CD4-positive, alpha-beta T cell treated with Interleukin-4 for 4 hours (primary cell): Measurements from ENCODE around the gene SPNS2.

Experiments
- DNase-seq: peaks from one replicate; pipeline ENCODE4 v3.0.0-alpha.2; 2020

The SPNS2 gene

DNA sequence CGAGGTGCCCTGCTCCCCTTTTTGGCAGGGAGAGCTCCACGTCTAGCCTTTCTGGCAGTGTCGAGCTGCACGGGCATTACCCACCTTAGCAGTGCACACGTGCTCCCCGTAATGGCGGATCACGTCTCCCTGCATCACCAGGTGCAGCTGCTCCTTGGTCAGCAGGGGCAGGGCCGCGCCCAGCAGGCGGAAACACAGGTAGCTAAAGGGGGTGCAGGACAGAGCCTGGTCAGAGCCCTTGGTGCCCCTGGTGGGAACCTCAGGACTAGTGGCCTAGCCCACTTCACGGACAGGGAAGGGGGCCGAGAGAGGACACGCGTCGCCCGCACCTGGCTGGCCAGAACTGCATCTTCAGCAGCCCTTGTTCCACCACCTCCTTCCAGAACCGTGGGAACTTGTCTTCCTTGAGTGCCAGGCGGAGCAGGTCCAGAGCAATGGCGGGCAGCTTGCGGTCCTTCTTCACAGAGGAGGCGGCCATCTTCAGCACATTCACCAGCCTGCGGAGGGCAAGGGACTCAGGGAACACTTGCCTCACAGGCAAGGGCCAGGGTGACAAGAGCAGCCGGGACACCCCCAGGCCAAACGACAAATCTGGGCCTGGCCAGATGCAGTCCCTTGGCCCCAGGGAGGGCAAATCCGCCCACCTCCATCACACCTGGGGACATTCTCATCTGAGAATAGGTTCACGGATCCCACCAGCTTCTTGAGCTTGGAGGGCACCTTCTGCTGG lies 53.3 kb downstream of the SPNS2 start:
- no peak for DNase-seq

DNA sequence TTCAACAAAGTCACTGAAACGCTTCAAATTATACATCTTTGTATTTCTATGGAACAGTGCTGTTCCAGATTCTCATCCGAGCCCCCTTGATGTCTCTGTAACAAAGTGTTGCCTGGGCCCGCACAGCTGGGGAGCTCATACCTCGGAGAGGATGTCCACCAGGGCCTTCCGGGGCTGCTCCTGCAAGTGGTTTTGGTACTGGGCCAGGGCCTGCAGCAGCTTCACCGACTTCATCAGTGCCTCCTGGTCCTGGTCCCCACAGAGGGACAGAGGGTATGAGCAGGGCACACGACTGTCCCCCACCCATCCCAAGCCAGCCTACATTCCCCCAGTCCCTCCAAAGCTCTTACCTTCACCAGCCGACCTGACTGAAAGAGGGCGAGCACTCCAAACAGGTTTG lies 55.0 kb downstream of the SPNS2 start:
- no peak for DNase-seq

DNA sequence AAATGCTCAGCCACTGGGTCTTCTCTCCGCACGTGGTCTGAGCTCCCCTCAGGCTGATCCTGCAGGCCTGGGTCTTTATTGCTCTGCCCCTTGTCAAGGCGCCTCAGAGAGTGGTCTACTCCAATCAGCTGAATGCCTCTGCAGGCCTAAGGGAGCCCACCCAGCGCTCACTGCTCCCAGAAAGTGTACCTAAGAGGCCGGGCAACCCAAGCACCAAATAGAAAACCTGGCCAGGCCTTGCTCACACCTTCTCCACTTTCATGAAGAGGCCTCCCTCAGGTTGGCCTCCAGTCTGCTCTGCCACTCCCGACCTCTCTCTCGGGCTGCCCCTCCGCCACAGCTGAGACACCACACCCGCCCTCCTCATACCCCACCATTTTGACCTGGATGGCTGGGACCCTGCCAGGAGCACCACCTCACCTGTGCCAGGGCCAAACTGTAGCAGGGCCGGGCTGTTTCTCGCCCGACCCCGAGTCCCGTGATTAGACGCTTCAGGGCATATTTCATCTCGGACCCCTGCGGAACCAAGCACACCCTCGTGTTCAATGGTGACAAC lies 55.8 kb downstream of the SPNS2 start:
- DNase-seq: no peak

DNA sequence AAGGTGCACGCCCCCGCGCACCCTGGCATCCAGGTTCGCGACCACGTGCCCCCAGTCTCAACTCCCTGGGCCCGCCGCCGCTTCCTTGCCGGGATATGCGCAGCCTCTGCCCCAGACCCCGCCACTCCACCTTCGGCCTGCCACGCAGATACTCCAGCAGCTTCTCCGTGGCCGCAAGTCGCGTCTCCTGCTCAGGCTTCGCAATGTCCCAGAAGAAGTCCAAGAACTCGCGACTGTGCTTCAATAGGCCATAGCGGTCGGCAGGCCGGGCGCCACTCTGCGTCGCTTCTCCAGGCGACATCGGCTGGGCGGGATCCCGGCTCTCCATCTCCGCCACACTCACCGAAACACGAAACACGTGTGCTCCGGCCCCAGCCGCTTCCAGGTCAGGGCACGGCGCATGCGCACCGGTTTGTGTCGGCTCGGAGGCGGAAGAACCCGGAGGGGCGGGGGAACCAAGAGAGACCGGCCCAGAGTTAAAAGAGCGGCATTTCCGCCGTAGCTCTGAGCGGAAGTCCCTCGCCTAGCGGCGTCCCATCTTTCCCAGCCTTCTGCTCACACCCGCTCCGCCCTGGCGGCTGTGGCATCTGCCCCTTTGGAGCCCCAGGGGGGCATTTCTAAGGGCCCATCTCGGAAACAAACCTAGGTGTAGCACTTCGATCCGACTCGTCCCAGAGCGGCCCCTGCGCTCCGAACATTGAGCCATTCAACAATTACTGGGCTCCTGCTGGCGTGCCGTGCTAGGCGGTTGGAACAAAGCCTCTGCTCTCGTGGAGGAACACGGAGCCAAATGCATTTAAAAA lies 56.5 kb downstream of the SPNS2 start, which contains the start of gene MYBBP1A:
TSS of gene MYBBP1A (minus strand) at position 388 of the 803 bp plus-strand sequence. CDS start at position 328, 60 bp downstream.
- peak; percentile 95 for DNase-seq

DNA sequence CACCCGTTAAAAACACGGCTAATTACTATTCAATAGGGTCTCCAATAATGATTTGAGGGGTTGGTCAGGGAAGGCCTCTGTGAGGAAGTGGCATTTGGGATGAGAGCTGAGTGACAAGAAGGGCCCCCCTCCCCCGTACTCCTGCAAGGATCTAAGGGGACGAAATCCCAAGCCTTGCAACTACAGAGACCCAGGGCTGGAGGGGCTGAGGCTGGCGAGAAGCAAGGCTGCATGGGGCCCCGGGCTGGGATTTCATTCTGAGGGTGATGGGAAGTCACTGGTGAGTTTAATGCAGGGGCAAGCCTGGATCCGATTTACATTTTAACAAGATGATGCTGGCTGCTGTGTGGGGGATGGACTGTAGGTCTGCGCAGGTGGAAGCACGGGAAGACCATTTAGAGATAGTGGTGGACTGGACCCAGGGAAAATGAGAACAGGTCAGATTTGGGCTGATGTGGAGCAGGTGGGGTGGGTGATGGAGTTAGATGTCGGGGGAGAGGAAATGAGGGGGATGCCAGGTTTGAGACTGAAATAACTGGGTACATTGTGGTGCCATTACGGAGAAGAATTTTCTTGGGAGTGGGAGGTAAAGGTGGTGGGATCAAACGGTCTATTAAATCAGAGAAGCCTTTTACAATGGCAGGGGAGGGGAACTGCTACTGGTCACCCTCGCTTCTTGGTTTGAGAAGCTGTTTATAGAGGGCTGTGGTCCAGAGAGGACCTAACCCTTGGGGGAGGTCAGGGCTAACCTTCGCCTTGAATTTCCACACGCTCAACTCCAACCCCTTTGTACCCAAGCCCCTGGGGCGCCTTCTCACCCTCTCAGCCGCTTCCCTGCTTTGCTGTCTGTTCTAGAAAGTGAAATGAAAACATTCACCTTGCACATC lies 57.4 kb downstream of the SPNS2 start:
- no peak for DNase-seq

DNA sequence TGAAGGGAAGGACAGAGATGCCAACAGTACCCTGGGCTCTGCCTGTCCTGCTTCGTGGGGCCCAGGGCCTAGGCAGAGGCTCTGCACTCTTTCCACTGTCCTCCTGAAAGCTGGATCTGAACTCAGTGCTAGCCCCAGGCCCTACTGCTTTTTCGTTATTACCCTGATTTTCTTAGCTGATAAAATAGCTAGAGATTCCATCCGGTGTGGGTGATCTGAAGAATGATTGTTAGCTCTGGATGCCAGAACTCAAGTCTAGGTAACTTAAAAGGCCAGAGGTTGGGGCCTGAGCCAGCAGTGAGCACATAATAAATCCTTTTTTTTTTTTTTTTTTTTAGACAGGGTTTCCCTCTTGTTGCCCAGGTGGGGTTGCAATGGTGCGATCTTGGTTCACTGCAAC lies 58.3 kb downstream of the SPNS2 start:
- no peak for DNase-seq

DNA sequence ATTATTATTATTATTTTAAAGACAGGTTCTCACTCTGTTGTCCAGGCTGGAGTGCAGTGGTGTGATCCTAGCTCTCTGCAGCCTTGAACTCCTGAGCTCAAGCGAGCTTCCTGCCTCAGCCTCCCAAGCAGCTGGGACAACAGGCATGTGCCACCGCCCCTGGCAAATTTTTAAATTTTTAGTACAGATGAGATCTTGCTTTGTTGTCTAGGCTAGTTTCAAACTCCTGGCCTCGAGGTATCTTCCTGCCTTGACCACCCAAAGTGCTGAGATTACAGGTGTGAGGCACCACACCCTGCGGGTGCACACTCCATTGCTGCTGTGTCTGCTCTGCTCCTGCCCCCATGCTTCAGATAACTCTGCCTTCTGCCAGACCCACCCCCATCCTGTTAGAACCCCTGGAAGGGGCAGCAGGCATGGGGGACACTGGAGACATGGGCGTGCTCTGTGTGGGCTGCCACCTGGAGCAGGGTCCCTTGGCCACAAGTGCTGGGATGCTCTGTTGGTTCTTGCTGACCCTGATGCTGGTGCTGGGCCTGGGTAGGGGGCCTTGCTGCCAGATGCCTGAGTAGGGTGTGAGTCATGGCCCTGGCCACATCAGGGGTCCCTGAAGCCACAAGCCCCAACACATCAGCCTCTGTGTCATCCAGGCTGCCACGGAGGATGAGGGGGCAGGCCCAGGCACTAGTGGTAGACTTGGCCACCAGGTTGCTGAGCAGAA lies 59.1 kb downstream of the SPNS2 start:
- no peak for DNase-seq

DNA sequence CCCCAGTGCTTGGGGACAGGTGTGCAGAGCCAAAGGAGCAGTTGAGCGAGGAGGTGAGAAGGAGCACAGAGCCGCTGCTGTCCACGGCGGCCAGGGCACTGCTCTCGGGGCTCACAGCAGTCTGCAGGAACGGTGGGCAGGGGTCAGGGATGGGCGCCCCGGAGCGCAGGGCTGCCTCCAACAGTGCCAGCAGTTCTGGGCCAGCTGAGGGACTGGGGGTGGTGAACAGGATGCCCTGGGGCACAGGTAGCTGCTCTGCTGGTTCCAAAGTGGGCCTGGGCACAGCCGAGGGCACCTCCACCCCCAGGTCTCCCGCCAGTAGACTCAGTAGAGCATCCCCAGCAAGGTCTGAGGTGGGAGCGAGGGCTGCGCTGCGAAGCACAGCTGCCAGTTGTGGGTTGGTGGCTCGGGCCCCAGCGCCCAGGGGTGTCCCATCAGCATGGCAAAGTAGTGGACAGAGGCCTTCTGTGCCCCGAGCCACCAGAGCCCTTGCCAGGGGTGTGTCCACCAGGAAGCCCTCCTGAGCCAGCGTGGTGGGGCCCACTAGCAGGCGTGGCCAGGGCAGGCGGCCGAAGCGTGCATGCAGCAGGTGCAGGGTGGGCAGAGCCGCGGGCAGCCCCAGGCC lies 59.8 kb downstream of the SPNS2 start:
- DNase-seq: no peak

DNA sequence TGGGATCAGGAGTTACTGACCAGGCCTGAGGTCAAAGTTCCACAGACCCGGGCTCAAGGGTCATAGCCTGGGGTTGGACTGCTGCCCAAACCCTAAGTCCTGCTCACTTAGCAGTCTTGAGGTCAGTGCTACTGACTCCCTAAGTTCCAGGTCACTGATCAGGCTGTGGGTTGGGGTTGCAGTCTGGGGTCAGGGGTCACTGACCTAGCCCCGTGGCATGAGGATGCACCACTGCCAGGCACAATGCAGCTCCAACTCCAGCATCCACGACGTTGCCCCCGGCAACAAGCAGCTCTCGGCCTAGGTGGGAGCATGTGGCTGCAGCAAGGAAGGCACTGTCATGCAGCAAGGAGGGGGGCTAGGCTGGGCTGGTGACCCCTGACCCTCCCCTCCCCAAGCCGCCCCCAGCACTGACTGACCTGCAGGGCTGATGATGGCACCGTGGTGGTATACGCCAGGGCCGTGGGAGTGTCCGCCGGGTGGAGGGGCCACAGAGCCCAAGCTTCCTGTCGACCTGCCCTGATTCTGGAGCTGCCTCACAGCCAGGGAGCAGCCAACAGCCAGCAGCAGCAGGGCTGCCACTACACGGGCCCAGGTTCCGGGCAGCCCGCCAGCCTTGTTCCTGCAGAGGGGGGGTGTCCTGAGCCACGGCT lies 60.6 kb downstream of the SPNS2 start:
- no peak for DNase-seq

DNA sequence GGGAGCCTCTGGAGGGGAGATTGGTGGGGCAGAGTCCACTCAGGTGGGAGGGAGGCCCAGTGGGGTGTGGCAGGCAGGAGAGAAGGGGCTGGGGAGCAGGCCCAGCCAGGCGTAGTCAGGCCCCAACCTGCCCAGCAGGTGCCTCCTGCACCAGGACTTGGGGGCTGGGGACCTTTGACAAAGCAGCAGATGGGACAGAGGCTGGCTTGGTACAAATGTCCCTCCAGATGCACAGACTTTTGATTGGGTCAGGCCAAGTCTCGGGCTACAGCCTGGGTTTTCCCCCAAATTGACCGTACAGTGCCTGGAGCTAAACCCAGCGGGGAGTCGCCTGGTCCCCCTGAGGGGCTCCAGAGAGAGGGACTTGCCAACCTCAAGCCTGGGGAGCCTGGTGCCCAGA lies 61.3 kb downstream of the SPNS2 start:
- no peak for DNase-seq

DNA sequence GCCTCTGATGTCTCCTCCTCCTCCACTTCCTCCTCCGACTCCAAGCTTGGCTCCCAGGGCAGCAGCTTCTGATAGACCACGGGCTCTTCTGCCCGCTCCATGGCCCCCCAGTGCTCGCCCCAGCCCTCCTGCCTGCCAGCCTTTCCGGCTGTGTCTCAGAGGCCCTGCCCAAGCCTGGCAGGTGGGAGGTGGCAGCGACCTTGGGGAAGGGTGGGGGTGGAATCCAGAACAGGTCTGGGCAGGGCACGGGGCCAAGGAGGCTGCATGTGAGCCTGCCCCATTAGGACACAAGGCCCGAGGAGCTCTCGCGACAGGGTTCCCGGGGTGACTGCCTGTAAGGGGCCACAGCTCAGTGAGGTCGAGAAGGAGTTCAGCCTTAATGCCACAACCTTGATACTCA lies 61.7 kb downstream of the SPNS2 start, which contains the start of gene GGT6:
TSS of gene GGT6 (minus strand) at position 157 of the 400 bp plus-strand sequence. CDS start at position 101, 56 bp downstream.
- DNase-seq: no peak

DNA sequence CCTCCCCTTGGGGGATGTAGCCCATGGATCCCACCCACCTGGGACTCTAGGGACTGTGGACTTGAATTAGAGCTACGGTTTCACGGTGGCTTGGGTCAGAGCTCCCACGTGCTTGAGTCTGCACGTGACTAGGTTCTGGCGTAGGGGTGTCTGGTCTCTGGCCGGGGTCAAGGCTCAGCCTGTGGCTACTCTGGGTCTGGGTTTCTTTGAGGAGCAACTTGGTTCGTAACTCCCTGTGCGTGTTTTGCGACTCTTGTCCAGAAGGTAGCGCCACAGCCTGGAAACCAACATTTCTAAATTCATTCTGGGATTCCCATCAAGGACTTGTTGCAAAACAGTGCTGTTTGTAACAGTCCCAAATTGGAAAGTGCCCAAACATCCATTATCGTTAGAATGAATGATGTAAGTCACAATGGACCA lies 62.2 kb downstream of the SPNS2 start:
- no peak for DNase-seq

DNA sequence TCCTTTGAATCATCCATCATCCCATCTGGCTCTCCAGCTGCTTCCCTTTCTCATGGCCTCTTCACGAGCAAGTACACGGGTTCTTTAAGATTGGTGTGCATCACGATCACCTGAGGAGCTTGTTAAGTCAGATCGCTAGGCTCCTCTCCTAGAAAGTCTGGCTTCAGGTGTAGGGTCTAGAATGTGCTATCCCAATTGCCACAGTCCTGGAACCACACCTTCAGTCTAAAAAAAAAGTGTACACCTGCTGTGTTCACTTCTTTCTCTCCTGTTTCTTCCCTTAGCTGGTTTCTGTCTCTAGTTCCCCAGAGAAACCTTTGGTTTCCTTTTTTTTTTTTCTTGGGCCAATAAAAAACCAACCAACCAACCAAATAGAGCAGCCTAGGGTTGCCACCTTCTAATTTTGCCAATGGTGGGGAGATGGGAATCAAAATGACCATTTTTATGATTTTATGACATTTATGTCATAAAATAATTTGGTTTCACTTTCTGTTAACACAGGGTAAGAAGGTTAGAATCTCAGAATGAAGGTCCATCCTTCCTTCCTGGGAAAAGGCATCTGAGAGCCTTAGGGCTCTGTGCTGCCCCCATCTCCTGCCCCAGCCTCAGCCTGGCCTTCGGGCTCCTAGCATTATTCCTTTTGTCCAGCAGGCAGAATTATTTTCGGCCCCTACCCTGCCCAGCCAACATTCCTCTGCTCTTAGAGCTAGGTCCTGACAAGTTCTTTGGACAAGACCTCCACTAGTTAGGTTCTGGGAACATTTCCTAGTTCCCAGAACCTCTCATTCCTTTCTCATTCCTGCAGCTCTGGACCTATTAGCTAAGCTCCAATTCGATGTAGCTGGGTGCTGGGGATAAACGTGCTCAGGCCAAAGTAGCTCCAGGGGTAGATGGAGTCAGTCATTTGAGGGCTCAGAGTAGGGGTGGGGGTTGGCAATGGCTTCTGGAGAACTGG lies 63.6 kb downstream of the SPNS2 start:
- DNase-seq: no peak

DNA sequence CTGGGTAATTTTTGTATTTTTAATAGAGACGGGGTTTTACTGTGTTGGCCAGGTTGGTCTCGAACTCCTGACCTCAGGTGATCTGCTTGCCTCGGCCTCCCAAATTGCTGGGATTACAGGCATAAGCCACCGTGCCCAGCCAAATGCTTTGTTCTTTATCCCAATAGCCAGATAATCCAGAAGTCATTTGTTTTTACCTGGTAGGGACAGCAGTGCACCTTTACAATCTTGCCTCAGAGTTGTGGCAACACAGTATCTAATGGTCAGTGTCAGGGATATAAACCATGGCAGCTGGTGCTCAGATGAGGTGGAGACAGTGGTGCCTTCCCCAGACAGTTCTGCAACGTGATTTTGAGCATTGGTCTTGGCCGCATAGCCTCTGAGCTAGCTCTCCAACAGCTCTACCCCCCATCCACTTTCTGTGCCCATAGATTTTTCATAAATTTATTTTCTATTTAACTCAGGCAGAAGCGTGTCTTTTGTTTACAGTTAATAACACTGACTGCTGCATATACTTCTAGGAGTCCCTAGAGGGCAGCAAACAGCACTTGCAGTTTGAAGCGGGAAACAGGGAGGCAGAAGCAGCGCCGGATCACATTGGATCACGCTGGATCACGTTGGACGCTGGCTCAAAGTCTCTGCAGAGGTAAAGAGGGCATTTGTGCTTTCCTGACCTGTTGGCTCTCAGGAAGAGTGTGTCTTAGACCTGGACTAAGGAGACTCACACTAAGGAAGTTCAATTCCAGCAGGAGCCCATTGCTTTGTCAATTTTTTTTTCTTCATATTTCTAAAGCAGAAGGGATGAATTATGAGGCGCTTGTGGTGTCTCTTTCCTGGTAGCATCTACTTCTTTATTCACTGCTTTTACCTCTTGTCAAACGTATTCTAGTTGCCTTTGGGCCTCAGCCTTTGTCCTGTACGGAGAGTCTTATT lies 66.8 kb downstream of the SPNS2 start:
- peak; percentile 68 for DNase-seq

DNA sequence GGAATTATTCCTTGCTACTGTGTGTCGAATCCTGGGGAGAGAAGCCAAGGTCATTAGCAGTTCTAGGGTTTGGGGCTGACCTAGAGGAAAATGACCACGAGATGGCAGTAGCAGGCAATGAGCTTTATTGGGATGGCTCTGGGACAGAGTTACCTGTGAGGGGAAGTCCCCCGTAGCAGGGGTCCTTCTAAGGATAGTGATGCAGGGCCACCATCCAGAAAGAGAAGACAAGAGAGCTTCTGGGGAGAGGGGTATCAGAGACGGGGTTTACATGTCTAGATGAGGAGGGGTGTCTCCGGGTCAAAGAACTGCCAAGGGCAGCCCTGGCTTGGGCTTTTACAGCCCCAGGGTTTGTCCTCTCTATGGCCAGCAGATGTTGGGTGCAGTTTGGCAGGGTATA lies 68.1 kb downstream of the SPNS2 start:
- DNase-seq: peak; percentile 31

DNA sequence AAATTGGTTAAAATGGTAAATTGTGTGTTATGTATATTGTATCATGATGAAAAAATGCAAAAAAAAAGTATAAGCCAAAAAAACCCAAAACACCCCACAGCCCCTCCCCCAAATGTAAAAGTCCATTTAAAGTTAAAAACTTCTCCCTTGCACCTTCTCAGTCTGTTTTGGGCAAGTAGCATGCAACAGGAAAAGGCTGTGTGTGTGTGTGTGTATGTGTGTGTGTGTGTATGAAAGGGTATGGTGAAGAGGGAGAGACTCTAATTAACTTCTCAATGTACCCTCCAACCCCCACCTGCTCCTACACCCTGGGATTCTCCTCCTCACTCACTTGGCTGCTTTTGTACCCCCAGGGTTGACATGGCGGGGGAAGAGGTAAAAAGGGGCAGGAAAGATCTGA lies 70.9 kb downstream of the SPNS2 start:
- DNase-seq: no peak

DNA sequence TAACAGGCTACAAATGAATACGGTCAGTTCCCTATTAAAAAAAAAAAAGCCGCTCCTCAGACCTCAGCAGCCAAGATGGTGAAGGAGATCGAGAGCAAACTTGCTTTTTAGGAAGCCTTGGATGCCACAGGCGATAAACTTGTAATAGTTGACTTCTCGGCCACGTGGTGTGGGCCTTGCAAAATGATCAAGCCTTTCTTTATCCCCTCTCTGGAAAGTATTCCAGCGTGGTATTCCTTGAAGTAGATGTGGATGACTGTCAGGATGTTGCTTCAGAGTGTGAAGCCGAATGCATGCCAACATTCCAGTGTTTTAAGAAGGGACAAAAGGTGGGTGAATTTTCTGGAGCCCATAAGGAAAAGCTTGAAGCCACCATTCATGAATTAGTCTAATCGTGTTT lies 73.5 kb downstream of the SPNS2 start:
- DNase-seq: no peak

DNA sequence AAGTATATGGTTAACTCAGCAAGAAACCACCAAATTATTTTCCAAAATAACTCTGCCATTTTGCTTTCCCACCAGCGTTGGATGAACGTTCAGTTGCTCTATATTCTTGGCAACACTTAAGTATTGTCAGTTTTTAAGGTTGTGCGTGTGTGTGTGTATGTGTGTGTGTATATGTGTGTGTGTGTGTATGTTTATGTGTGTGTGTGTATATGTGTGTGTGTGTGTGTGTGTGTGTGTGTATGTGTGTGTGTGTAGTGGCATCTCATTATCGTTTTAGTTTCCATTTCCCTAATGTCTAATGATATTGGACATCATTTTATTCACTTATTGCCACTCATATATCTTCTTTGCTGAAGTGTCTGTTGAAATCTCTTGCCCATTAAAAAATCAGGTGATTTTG lies 74.4 kb downstream of the SPNS2 start:
- no peak for DNase-seq

DNA sequence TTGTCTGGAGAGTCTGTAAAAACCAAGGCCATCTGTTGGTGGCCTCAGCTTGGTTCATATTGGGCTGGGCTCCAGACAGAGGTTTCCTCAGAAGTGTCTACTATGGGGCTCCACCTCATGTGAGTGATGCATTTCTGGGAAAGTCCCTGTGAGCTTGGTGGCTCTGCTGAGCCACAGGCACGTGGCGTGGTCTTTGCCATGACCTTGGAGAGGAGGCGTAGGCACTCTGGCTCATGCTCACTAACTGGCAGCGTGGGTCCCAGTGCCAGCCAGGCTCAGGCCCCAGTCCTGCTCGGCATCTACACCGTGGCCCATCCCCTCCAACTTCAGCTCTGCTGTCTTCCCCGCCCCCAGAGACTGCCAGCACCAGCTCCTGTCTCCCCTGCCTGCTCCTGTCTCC lies 75.0 kb downstream of the SPNS2 start:
- peak; percentile 79 for DNase-seq
